Ishikawa (cell line): Measurements from ENCODE around the gene HCN2.
A peak's percentile ranks its signal among the peaks of the same experiment; 100 is the strongest.

ENCODE experiments used
- CEBPB ChIP-seq: IDR thresholded peaks from 2 replicates; pipeline ENCODE4 v1.6.1; 2012
- CREB1 ChIP-seq: IDR thresholded peaks from 2 replicates; pipeline ENCODE4 v1.6.1; 2012; ENCODE audit warnings: low read depth
- EGR1 ChIP-seq: IDR thresholded peaks from 2 replicates; pipeline ENCODE4 v1.6.1; 2012
- EP300 ChIP-seq: IDR thresholded peaks from 2 replicates; pipeline ENCODE4 v1.6.1; 2012; ENCODE audit warnings: borderline replicate concordance
- FOXM1 ChIP-seq: IDR thresholded peaks from 2 replicates; pipeline ENCODE4 v1.6.1; 2012; ENCODE audit warnings: low read depth, borderline replicate concordance
- NFIC ChIP-seq: IDR thresholded peaks from 2 replicates; pipeline ENCODE4 v1.6.1; 2012
- RAD21 ChIP-seq: IDR thresholded peaks from 2 replicates; pipeline ENCODE4 v1.6.1; 2012; ENCODE audit warnings: low read depth
- TAF1 ChIP-seq: IDR thresholded peaks from 2 replicates; pipeline ENCODE4 v1.6.1; 2012; ENCODE audit warnings: low read depth, mild to moderate bottlenecking
- TCF12 ChIP-seq: IDR thresholded peaks from 2 replicates; pipeline ENCODE4 v1.6.1; 2012; ENCODE audit warnings: low read depth
- TEAD4 ChIP-seq: IDR thresholded peaks from 2 replicates; pipeline ENCODE4 v1.6.1; 2012
- YY1 ChIP-seq: IDR thresholded peaks from 2 replicates; pipeline ENCODE4 v1.6.1; 2012; ENCODE audit warnings: low read depth
- ZBTB7A ChIP-seq: IDR thresholded peaks from 2 replicates; pipeline ENCODE4 v1.6.1; 2012; ENCODE audit warnings: low read depth
- TF ChIP-seq, protein P1 (sequence below): IDR thresholded peaks from 2 replicates; pipeline ENCODE4 v1.6.1; 2012; ENCODE audit warnings: low read depth, mild to moderate bottlenecking
- TF ChIP-seq, protein P2 (sequence below): IDR thresholded peaks from 2 replicates; pipeline ENCODE4 v1.6.1; 2012
- TF ChIP-seq, protein P3 (sequence below): IDR thresholded peaks from 2 replicates; pipeline ENCODE4 v1.6.1; 2012

The HCN2 gene

DNA sequence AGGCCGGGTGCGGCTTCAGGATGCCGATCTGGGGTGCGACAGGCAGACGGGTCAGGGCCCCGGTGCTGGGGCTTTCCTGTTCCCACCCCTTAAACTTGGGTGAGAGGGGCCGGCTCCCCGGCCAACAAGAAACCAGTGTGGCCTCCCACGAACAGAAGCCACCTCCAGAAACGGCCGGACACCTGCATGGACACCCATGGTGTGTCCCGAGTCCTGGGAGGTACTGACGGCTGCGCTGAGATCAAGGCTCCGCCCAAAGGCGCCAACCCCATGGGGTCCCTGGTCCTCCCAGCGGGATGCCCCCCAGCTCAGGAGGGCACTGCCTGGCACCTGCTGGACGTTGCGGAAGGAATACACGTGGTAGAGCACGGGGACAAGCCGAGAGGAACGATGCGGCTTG lies 32.1 kb downstream of the HCN2 start:
- TF ChIP-seq NFIC: no peak
- TF ChIP-seq TAF1: no peak

DNA sequence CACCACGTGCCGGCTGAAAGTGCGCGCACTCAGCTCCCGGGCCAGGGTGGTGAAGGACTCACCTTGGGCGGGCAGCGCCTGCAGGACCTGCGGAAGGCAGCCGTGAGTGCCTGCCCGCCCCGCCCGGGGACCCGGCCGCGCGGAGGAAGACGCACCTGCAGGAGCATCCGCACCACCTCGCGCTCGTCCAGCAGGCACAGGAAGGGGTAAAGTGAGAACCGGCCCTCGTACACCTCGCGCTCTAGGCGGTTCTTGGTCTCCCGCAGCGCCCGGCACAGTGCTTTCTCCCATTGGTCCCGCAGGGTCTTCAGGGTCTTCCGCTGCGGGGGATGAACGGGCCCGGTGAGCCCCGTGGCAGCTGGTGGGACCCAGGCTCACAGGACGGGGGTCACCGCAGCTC lies 33.0 kb downstream of the HCN2 start:
- TF ChIP-seq ZBTB7A: no peak
- TF ChIP-seq RAD21: no peak
- TF ChIP-seq TAF1: no peak
- TF ChIP-seq, protein P1, sequence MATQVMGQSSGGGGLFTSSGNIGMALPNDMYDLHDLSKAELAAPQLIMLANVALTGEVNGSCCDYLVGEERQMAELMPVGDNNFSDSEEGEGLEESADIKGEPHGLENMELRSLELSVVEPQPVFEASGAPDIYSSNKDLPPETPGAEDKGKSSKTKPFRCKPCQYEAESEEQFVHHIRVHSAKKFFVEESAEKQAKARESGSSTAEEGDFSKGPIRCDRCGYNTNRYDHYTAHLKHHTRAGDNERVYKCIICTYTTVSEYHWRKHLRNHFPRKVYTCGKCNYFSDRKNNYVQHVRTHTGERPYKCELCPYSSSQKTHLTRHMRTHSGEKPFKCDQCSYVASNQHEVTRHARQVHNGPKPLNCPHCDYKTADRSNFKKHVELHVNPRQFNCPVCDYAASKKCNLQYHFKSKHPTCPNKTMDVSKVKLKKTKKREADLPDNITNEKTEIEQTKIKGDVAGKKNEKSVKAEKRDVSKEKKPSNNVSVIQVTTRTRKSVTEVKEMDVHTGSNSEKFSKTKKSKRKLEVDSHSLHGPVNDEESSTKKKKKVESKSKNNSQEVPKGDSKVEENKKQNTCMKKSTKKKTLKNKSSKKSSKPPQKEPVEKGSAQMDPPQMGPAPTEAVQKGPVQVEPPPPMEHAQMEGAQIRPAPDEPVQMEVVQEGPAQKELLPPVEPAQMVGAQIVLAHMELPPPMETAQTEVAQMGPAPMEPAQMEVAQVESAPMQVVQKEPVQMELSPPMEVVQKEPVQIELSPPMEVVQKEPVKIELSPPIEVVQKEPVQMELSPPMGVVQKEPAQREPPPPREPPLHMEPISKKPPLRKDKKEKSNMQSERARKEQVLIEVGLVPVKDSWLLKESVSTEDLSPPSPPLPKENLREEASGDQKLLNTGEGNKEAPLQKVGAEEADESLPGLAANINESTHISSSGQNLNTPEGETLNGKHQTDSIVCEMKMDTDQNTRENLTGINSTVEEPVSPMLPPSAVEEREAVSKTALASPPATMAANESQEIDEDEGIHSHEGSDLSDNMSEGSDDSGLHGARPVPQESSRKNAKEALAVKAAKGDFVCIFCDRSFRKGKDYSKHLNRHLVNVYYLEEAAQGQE: no peak
- TF ChIP-seq, protein P2, sequence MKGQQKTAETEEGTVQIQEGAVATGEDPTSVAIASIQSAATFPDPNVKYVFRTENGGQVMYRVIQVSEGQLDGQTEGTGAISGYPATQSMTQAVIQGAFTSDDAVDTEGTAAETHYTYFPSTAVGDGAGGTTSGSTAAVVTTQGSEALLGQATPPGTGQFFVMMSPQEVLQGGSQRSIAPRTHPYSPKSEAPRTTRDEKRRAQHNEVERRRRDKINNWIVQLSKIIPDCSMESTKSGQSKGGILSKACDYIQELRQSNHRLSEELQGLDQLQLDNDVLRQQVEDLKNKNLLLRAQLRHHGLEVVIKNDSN: no peak
- no peak for TF ChIP-seq TEAD4
- TF ChIP-seq TCF12: no peak
- TF ChIP-seq EP300: no peak
- TF ChIP-seq CREB1: no peak
- TF ChIP-seq CEBPB: no peak
- TF ChIP-seq YY1: no peak
- no peak for TF ChIP-seq NFIC
- no peak for TF ChIP-seq FOXM1

DNA sequence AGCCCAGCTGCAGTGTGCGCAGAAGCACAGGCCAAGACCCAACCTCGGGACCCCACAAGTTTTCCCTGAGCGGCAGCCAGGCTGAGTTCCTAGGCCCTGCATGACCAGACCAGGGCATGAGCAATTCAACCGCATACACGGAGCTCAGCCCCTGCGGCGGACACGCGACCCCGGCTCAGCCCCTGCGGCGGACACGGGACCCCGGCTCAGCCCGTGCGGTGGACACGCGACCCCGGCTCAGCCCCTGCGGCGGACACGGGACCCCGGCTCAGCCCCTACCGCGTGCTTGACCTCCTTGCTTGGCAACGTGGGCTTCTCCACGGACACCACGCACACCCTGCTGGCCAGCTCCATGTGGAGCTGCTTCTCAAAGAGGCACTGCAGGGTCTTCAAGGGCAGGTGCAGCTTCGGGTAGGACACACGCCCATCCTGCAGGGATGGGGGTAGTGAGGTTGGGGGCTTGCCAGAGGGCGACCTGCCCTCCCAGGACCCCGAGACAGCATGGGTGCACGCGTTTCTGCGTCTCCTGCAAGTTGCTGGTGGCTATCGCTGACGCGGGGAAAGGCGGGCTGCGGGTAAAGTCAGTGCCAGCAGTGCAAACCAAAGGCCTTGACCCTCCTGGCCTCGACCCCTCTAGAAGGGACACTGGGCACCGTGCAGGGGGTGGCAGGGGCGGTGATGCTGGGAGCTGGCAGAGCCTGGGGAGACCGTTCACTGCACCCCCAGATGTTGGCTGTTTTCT lies 33.7 kb downstream of the HCN2 start:
- TF ChIP-seq ZBTB7A (no peak), EGR1 (no peak), TEAD4 (no peak), CEBPB (no peak), CREB1 (no peak), YY1 (no peak), TAF1 (no peak), TCF12 (no peak), EP300 (no peak), NFIC (no peak), RAD21 (no peak), FOXM1 (no peak)
- TF ChIP-seq, protein P2: no peak
- TF ChIP-seq, protein P1: no peak
- TF ChIP-seq, protein P3, sequence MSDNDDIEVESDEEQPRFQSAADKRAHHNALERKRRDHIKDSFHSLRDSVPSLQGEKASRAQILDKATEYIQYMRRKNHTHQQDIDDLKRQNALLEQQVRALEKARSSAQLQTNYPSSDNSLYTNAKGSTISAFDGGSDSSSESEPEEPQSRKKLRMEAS: no peak

DNA sequence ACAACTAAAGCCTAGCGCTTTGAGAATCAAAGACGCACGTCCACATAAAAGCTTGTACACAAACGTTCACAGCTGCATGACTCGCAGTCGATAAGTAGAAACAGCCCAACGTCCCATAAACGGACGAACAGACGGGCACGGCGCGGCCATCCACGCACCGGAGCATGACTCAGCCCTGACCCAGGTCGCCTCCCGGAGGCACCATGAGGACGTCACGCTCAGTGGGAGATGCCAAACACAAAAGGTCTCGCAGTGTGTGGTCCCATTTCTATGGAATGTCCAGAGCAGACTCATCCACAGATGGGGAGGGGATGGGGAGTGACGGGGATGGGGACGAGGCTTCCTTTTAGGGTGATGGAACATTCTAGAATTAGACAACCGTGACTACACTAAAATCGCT lies 34.3 kb downstream of the HCN2 start:
- TF ChIP-seq TEAD4 (peak; percentile 96), TCF12 (peak; percentile 97), NFIC (peak; percentile 91), EP300 (peak; percentile 98), CEBPB (no peak; the same call in 1 of the 2 replicates), RAD21 (no peak; the same call in 1 of the 2 replicates), FOXM1 (peak; percentile 93), YY1 (peak; percentile 73; the same call in 1 of the 2 replicates), CREB1 (peak; percentile 79), ZBTB7A (peak; percentile 21; the same call in 1 of the 2 replicates), EGR1 (no peak), TAF1 (no peak)
- TF ChIP-seq, protein P2: peak; percentile 49; the same call in 1 of the 2 replicates
- TF ChIP-seq, protein P3: peak; percentile 87
- TF ChIP-seq, protein P1: no peak
